ENCODE results near the gene DCAF7. TPM values are rescaled to one million over a fixed set of nuclear protein-coding genes. Genes with fewer than 3 reads are reported as not detected.

DCAF7 gene
- total RNA-seq, 1 donor from 2014 or later, result 103 TPM

DNA sequence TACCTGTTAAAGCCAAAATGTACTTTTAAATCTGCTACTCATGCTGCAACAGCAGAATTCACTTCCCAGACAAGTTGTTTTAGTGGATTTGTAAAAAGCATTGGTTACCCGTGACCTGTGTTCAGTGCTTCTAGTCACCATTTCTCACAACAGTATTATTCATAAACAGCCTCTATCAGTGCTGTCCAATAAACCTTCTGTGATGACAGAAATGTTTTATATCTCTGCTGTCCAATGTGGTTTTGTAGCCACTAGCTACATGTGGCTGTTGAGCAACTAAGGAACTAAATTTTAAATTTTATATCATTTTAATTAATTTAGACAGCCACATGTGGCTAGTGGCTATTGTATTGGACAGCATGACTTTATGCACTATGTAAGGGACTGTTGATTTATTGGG, 84.5 kb downstream of the DCAF7 start:
- Mint-ChIP-seq H3K4me3 (no peak overlapping the region), H3K4me1 (peaks cover 5% of the 10 kb centered on the region), H3K27ac (no peak overlapping the region), H3K9me3 (no peaks in the 10 kb centered on the region), H3K27me3 (no peaks in the 10 kb centered on the region), H3K36me3 (ENCODE audit: low read depth) (peaks cover 62% of the 10 kb centered on the region)
- ATAC-seq (ENCODE audit: low read depth) (no peak), DNase-seq (no peak)
- ChIA-PET CTCF (no interaction called here), POLR2A (no interaction called here)
- intact Hi-C loops (cut with micrococcal nuclease), result no loop called here
- TF ChIP-seq, protein P1, sequence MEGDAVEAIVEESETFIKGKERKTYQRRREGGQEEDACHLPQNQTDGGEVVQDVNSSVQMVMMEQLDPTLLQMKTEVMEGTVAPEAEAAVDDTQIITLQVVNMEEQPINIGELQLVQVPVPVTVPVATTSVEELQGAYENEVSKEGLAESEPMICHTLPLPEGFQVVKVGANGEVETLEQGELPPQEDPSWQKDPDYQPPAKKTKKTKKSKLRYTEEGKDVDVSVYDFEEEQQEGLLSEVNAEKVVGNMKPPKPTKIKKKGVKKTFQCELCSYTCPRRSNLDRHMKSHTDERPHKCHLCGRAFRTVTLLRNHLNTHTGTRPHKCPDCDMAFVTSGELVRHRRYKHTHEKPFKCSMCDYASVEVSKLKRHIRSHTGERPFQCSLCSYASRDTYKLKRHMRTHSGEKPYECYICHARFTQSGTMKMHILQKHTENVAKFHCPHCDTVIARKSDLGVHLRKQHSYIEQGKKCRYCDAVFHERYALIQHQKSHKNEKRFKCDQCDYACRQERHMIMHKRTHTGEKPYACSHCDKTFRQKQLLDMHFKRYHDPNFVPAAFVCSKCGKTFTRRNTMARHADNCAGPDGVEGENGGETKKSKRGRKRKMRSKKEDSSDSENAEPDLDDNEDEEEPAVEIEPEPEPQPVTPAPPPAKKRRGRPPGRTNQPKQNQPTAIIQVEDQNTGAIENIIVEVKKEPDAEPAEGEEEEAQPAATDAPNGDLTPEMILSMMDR (IDR thresholded peaks at IDR 0.05), result no peak

DNA sequence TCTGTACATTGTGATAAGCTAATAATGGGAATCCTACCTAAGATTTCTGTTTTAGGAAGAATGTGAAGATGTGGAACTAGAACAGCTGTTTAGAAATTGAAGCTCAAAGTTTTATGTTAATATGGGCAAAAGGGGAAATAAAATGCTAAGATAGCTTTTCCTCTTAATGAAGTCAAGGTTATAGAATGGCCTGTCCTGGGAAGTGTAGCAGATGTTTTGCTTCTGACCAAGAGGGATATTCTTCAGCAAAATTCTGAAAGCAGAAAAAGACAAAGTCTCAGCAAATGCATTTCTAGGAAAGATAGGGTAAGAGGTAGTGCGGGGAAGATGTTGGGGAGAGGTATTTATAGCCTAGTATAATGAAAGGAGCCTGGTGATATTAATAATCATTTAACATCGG, 85.0 kb downstream of the DCAF7 start:
- peaks cover 5% of the 10 kb centered on the region for H3K4me1 Mint-ChIP-seq
- ChIA-PET CTCF (no interaction called here), POLR2A (interaction anchor here (0.6 kb wide), 2 partner anchors 26 to 137 kb away, joined by 3 to 6 read pairs; no protein-coding TSS in a partner anchor)
- no peak for ATAC-seq (ENCODE audit: low read depth)
- intact Hi-C loops (cut with micrococcal nuclease), result no loop called here
- no peak overlapping the region for H3K27ac Mint-ChIP-seq
- peaks cover 62% of the 10 kb centered on the region for H3K36me3 Mint-ChIP-seq (ENCODE audit: low read depth)
- H3K4me3 Mint-ChIP-seq, result no peak overlapping the region
- DNase-seq, result no peak
- TF ChIP-seq, protein P1 (IDR thresholded peaks at IDR 0.05), result no peak
- no peaks in the 10 kb centered on the region for H3K27me3 Mint-ChIP-seq
- no peaks in the 10 kb centered on the region for H3K9me3 Mint-ChIP-seq

DNA sequence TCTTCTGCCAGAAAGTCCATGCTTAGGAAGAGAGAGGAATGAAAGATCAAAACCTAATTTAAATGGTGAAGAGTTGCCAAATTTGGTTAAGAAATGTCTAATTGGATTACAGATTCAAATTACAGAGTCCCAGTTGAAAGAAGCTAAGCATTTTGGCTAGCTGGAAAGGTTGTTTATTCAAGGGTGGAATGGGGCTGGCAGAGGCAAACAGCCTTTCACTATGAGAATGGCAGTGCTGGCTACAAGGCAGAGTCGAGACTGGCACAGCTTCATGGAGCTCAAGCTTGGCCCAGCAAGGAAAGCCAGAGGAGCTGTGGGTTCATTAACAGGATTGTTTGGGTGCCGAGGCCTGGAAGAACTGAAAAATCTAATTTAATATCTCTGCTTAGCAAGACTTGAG, 85.5 kb downstream of the DCAF7 start:
- intact Hi-C loops (cut with micrococcal nuclease), result no loop called here
- Mint-ChIP-seq H3K27me3 (no peaks in the 10 kb centered on the region), H3K4me1 (peaks cover 8% of the 10 kb centered on the region), H3K4me3 (no peak overlapping the region), H3K27ac (no peak overlapping the region), H3K9me3 (no peaks in the 10 kb centered on the region), H3K36me3 (ENCODE audit: low read depth) (peaks cover 62% of the 10 kb centered on the region)
- POLR2A ChIA-PET, result interaction anchor here (0.6 kb wide), 2 partner anchors 27 to 137 kb away, joined by 3 to 6 read pairs; no protein-coding TSS in a partner anchor
- DNase-seq, result no peak
- CTCF ChIA-PET, result no interaction called here
- TF ChIP-seq, protein P1 (IDR thresholded peaks at IDR 0.05), result no peak
- no peak for ATAC-seq (ENCODE audit: low read depth)

DNA sequence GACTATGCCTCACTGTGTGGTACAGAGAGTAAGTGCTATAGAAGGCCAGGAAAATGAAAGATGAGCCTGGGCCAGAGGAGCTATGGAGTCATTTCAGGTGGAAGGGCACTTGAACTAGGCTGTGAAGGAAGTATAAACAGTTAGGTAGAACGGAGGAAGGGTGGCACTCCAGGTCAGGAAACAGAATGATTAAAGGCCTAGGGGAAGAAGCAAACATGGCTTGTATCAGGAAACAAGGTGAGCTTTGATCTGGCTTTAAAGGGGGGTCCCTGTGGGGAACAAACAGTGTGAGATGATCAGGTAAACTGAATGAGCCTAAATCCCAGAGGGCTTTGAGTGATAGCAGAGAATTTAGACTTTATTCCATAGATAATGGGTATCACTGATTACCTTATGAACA, 88.8 kb downstream of the DCAF7 start:
- intact Hi-C loops (cut with micrococcal nuclease), result no loop called here
- Mint-ChIP-seq H3K27ac (no peak overlapping the region), H3K4me1 (peaks cover 16% of the 10 kb centered on the region), H3K27me3 (no peaks in the 10 kb centered on the region), H3K4me3 (no peak overlapping the region), H3K9me3 (no peaks in the 10 kb centered on the region), H3K36me3 (ENCODE audit: low read depth) (peaks cover 49% of the 10 kb centered on the region)
- ATAC-seq (ENCODE audit: low read depth) (no peak), DNase-seq (no peak)
- POLR2A ChIA-PET, result interaction anchor here (1.9 kb wide), 1 partner anchor 61 kb away, joined by 4 read pairs; the partner anchor contains the start of gene LIMD2
- CTCF ChIA-PET, result interaction anchor here (1.1 kb wide), 1 partner anchor 13 kb away, joined by 3 read pairs; no protein-coding TSS in a partner anchor
- TF ChIP-seq, protein P1 (IDR thresholded peaks at IDR 0.05), result no peak

DNA sequence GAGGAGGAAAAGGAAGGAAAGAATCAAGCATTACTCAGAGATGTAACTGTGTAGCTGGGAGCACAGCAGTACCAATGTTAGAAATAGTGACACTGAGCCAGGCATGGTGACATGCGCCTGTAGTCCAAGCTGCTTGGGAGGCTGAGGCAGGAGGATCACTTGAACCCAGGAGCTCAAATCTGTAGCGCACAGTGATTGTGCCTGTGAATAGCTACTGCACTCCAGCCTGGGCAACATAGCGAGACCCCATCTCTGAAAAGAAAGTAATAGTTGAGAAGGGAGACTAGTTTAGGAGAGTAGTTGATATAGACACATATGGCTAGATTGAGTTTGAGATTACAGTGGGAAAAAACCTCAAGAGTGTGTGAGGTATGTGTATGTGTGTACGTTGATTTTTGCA, 89.8 kb downstream of the DCAF7 start:
- ATAC-seq (ENCODE audit: low read depth), result no peak
- TF ChIP-seq, protein P1 (IDR thresholded peaks at IDR 0.05), result no peak
- POLR2A ChIA-PET, result no interaction called here
- no peak for DNase-seq
- no peak overlapping the region for H3K27ac Mint-ChIP-seq
- intact Hi-C loops (cut with micrococcal nuclease), result no loop called here
- H3K36me3 Mint-ChIP-seq (ENCODE audit: low read depth), result peaks cover 42% of the 10 kb centered on the region
- no peaks in the 10 kb centered on the region for H3K27me3 Mint-ChIP-seq
- H3K4me3 Mint-ChIP-seq, result no peak overlapping the region
- H3K9me3 Mint-ChIP-seq, result no peaks in the 10 kb centered on the region
- CTCF ChIA-PET, result no interaction called here
- H3K4me1 Mint-ChIP-seq, result peaks cover 24% of the 10 kb centered on the region

Data from activated B cell treated with CpG ODN at 0.5 μM for 24 hours (primary cell).